Raji (cell line): ENCODE data around the gene TBC1D7.

Source experiments
- POLR2A ChIP-seq: IDR thresholded peaks from 2 replicates; pipeline ENCODE4 v1.6.1; 2011; ENCODE audit warnings: low read depth, low read length, control low read depth; ENCODE audit not compliant: insufficient read depth

TBC1D7 gene

DNA sequence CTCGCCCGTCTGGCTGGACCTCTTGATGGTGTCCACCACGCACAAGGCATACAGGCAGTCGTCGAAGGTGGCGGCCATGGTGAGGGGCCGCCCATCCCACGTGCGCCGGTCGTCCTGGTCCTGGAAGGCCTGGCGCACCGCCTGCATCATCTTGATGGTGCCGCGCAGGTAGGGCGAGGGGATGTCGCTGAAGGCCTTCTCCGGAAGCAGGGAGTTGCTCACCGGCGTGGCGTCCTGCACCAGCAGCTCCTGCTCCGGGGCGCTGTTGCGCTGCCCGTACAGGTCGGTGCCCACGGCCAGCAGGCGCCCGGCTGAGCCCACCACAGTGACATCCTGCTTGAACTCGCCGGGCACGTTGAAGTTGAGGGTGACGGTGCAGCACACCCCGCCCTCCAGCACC, 36.5 kb upstream of the TBC1D7 start:
- no peak for TF ChIP-seq POLR2A

DNA sequence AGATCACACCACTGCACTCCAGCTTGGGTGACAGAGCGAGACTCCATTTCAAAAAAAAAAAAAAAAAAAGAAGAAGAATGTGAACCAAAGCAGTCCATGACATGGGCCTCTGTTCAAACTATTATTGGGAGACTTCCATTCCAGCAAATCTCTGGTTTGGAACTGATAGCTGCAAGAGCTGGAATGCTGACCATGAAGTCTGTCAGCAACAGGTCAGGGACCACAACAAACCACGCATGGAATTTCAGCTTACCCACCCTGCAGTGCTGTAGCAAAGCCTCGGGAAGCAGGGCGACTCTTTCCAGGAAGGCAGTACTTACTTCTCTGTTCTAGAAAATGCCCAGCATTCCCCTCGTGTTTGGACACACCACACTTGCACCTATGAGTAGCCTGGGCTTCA, 34.1 kb upstream of the TBC1D7 start:
- no peak for TF ChIP-seq POLR2A

DNA sequence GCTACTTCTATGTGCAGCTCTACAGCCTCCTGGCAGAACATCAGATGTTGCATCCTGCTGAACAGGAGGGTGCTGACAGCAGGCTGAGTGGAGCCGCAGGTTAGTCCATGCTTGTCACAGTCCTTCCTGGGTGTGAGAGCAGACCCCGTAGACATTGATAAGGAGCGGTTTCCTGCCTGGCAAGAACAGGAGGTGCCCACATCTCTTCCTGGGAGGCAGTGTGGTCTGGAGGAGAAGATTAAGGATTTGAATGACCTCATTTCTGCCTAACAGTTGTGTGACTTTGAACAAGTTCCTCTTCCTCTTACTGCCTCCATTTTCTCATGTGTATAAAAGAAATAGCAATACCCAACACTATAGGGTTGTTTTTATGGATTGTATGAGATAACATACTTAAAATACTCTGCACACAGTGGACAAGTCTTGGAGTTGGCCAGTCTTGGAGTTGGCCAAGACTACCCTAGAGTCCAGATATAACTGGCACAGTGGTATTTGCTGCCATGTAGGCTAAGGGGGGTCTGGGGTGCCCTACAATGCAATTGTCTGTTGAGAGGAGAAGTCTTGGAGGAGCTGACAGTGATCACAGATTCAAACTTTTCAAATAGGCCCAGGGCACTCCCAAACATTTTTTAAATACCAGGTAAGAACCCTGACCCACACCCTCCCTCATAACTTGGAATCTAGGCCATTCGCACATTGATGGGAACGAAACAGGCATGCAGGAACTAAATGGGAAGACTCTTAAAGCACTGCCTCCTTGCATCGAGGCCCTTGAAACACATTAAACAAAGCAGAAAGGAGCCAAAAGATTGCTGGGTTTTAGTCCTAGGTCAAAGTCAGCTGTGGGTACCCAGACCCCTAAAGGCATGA, 32.6 kb upstream of the TBC1D7 start:
- TF ChIP-seq POLR2A, result no peak

DNA sequence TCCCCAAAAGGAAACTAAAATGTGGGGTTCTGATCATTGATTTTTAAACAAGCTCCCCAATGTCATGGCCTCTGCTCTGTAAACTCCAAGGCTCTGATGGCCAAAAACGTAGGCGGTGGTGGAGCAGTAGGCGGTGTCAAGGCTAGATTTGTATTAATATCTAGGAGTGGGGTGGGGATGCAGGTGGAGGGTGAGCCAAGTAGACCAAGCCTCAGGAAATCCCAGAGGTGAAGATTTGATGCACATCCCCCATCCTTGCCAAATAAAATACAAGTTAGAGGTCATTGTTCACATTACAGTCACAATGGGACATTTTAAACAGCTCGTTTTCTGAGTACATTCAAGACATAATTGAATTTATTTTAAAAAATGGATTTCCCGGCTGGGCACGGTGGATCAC, 30.9 kb upstream of the TBC1D7 start:
- TF ChIP-seq POLR2A, result no peak

DNA sequence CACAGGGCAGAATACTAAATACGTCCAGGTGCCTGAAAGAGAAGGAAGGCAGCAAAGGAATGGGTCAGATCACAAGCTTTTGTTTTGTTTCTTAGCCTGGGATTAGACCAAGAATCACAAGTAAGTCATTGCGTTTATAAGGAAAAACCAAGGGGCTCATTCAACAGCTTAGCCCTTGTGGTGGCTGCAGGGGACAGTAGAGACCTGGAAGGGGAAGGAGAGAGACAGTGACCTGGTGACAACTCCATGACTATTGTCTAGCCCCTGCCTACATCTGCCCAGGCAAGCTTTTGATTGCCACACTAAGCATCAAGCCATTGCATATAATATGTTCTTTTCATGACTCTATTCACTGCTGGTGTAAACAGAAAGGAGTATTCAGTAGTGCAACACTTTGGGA, 30.2 kb upstream of the TBC1D7 start:
- TF ChIP-seq POLR2A, result no peak

DNA sequence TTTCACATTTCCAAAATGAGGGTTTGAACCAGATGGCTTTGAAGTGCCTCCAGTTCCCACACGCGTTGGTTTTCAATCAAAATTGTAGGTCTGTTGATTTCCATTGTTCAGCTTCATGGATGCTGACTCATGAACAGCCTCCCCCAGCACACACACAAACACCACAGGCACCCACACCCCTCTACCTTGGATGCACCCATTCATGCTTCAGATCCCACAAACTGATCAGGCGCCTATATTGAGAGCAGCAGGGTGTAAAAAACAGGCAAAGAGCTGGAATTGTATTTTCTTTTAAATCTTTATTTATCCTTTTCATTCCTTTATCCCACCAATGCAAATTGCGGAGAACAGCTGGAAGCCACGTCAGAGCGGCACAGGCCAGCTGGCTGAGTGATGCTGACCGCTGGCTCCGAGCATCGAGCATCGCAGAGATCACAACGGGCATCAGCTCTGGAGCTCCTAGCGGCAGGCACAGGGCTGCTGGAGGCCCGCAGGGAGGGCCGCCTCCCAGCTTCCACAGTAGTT, 29.3 kb upstream of the TBC1D7 start:
- TF ChIP-seq POLR2A, result no peak

DNA sequence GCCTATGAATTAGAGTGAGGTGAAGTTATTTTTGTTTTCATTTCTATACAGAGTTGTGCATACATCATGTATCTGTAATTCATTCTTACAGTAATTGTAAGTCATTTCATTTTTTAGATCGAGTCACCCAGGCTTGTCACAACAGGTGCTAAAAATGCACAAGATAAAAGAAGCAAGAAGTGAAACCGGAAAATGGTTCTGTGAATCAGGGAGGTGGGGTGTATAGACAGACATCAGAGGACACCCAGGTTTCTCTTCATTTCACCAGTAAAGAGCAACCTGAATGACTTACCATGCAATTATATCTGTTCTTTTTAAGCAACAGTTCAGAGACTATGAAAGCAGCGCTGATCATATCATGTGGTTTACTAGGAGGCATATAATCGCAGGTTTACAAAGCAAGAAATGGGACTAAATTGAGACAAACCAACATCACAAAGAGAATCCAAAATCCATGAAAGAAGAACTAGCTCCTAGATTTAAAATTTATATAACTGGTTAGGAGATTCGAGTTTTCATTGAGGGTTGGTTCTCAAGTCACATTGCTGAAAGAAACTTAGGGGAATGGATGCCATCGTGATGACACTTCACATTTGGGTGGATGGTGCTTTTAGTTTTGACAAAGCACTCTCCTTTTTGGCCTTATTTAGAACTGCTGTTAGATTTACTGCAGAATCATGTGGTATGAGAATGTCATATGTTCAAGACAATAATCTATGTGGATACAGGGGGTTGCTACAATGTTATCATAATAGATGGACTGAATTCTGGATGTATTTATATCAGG, 27.9 kb upstream of the TBC1D7 start:
- TF ChIP-seq POLR2A, result no peak

DNA sequence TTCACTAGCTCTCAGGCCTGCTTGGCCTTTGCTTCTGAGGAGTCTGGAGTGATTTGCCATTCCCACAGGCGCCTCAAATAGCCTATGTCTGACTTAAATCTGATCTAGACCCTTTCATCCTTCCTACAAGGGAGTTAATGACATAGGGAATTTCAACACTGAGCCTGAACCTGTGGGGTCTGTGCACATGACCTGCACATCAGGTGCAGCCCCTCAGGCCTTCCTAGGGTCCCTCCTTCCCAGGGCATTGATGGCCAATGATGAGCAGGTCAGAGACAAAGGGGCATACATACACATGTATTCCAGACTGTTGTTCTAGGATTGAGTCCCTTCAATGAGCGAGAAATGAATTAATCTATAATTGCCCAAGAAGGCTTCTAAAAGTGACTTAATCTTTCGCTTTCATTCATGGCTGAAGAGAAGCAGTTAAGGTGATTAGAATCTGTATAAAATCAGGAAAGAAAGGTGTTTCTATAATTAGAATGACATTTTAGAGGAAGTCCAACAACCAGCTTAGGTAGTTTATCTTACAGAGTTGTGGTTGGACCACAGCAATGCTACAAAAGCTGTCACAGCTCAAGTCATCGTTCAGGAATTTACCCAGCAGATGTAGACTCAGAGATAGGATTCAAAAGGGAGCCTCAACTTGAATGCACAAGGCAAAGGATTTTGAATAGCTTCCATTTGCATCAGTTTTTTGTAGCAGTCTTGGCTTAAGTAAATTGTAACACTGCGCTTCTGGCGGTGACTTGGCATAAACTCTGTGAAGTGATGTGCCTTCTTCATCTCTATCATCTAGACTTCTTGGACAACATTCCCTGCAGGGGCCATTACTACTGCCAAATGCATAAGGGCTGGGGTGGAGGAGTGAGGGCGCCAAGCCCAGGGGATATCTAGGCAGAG, 27.0 kb upstream of the TBC1D7 start:
- TF ChIP-seq POLR2A, result no peak

DNA sequence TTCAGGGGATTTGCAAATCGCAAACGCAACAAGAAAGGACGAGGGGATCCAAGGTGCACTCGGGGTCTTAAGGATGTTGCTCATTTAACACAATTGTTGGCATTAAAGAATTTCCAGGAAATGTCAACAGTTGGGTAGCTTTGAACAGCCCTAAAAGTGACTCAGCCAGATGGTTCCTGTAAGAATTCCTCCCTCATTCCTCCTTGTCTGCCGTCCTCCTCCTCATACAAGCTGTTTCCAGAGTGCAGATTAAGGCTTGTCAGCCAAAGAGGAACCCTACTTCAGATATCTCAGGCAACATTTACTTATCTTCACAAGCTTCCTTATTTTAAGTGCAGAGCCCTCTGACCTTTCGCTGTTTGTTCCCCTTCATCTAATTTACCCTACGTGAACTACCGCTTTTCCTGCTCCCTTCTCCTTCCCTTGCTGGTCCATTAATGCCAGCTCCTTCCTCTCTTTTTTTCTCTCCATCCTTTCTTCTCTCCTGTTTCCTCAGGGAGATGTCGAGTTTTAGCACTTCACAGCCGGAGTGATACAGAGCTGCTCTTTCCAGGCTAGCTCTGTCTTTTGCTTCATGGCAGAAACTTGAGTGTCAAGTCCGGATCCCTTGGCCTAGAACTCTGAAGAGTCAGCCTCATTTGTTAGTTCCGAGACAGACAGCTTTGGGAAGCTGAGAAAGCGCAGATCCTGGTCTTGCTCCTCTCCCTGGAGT, 26.1 kb upstream of the TBC1D7 start:
- TF ChIP-seq POLR2A, result no peak

DNA sequence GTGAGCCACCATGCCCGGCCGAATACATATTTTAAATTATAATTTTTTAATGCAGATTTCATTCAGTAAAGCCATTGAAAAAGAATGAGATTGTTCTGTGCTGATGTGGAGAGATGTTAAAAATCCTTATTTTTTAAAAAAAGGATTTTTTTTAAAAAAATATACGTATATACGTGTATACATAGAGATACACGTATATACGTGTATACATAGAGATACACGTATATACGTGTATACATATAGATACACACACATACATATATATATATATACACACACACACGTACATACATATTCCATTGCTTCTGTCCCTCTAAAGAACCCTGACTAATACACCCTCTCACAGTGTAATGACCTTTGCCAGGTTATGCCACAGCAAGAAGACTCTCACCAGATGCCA, 23.8 kb upstream of the TBC1D7 start:
- no peak for TF ChIP-seq POLR2A

DNA sequence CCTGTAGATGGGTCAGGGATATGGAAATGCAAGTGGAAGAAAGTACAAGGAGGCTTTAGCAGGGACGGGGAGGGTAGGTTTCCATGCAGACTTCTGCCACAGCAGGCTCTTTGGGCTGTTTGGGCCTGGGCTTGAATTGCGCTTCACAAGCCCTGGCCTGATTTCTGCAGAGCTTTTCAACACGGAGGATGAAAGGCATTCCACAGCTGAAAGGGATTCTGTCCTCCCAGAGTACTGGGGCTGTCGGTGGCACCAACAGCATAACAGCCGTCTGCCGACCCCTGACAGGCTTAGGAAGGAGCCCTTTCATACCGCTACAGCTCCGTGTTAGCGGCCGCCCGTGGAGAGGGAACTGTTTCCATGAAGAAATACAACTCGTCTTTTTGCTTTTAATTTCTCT, 22.9 kb upstream of the TBC1D7 start:
- TF ChIP-seq POLR2A, result no peak

DNA sequence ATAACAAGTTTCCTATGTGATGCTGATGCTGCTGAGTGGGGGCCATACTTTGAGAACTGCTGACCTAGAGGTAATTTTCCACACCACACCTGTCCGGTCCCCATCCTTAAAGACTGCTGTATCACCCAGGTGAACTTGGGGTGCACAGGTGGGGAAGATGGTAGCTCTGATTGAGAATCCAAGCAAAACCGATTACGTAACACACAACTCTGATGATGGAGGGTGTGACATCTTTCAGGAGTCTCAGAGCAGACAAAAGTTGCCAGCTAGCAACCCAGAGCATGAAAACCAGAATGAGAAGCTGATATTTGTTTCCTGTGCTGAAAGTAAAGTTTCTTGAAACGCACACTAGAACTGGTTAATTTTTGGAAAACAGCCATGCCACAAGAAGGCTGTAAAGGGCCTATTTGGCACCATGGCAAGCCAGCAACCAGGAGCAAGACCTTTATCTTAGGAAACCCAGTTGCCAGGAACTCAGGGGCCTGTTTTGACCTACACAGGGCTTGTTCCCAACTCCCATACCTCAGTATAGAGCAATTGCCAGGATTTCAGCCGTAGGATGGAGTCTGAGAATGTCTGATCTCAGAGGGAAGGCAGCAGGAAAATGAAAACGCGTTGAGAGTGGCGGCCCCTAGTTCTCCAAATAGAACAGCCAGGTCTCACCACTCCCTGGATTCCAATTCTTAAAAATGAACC, 21.6 kb upstream of the TBC1D7 start:
- no peak for TF ChIP-seq POLR2A

DNA sequence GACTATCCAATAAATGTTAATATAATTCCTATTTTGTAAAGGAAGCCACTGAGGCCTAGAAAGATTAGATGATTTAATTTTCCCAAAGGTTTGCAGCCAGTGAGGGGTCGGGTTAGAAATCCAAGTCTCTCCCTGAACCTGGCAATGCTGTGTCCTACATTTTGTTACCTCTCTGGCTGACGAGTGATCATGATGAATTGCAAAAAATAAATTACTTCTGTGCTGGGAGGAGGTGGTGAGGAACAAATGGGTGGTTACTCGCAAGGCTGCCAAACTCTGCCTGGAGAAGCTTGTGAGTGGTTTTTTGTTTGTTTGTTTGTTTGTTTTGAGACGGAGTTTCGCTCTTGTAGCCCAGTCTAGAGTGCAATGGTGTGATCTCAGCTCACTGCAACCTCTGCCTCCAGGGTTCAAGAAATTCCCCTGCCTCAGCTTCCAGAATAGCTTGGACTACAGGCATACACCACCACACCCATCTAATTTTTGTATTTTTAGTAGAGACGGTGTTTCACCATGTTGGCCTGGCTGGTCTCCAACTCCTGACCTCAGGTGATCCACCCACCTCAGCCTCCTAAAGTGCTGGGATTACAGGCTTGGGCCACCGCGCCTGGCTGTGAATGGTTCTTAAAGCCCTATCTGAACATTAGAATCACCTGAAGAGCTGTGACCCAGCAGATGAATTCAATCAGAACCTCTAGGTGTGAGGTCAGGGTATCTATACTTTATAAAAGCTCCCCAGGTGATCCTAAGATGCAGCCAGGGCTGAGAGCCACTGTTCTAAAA, 20.2 kb upstream of the TBC1D7 start:
- TF ChIP-seq POLR2A, result no peak

DNA sequence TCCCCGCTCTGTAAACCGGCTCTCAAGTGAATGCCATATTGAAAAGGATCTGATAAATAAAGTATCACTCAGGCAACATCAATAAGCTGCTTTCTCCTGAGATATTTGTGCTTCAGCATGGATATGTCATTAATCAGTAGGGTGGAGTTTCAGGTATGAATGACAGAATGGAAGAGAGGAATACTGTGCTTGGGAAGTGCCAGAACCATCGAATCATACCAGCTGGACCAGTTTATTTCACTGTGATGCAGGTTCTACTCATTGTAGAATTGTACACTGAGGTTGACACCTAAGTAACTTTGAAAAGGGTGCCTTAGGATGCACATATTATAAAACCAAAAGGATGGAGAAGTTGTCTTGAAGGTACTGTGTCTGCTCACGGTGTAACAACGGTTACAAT, 17.9 kb upstream of the TBC1D7 start:
- TF ChIP-seq POLR2A, result no peak
